Stimulated activated CD4-positive, alpha-beta T cell treated with anti-CD3 and anti-CD28 coated beads, TNF-alpha, amount 100 ng/mL, for 48 hours (primary cell): ENCODE results near the gene RGMA.
"Not testable (repeated sequence)": the region's sequence is repeated elsewhere in the genome, so short reads cannot be mapped to it uniquely, and the experiment has no call there.

Source experiments
- DNase-seq, 3 donors: peaks; one replicate each; pipeline ENCODE4 v3.0.0-alpha.2; 2020; ENCODE audit warnings: low read depth in 3 of 3

Gene RGMA

DNA sequence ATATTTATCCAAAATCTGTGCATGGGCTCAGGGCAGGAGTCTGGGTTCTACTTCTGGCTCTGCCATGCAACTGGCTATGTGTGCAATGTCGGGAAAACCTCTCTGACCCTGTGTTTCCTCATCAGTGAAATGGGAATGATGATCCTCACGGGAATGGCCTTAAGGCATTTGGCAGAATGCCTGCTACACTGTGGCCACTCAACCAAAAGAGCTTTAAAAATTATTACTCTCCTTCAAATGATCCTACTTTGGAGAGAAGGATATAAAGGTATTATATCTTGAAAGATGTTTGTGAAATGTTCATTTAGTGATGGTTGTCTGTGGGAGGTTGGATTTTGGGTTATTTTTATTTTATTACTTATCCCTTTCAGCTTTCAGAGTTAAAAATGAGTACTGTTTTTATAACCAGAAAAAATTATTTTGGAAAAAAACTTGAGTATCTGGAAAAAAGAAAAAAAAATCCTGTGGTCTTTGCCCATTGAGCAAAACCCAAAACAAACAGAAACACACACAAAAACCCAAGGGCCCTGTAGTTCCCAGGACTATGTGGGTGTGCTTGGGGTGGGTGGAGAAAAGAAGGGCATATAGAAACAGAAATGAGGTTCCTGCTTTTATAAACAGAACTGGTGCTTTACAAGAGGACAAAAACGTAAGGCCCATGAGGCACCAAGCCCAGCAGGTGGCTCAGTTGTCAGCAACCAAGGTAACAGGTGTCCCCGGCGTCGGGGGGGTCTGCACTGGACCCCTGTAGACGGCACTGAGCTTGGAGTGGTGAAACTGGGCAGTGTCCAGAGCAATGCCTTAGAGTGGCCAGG lies 22.0 kb downstream of the RGMA start:
- no peak for DNase-seq

DNA sequence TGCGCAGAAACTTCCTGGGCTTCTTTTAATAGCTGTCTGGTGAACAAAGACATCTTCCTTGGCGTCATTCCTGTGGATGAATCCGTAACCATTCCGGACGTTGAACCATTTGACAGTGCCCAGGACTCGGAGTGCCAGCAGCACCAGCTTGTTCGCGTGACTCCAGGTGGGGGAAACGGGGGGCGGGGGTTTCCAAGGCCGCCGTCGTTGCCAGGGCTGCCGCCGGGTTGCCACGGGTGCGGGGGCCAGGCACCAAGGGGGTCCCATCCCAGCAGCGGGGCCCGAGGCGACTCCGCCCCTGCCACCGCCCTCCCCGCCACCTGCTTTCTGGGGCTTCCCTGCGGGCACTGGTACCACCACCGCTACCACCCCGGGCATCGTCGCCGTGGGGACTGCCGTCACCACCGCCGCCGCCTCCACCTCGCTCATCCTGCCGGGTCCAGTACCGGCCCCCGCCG lies 22.8 kb downstream of the RGMA start:
- no peak for DNase-seq

DNA sequence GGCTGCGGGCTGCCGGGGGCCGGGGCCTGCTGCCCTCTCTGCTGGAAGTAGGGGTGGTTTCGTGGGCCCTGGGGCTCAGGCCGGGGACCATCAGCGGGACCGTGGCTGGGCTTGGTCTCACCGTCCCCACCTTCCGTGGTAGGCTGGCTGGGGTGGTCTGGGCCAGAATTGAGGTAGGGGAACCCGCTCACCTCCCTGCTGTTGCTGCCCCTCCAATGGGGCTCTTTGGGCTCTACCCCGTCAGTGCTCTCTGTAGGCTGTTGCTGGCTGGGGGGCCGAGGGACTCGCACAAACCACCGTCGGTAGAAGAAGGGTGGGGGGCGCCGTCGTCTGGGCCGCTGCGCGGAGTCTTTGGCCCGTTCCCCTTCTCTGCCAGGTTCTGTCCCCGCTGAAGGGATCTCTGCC lies 23.4 kb downstream of the RGMA start:
- no peak for DNase-seq

DNA sequence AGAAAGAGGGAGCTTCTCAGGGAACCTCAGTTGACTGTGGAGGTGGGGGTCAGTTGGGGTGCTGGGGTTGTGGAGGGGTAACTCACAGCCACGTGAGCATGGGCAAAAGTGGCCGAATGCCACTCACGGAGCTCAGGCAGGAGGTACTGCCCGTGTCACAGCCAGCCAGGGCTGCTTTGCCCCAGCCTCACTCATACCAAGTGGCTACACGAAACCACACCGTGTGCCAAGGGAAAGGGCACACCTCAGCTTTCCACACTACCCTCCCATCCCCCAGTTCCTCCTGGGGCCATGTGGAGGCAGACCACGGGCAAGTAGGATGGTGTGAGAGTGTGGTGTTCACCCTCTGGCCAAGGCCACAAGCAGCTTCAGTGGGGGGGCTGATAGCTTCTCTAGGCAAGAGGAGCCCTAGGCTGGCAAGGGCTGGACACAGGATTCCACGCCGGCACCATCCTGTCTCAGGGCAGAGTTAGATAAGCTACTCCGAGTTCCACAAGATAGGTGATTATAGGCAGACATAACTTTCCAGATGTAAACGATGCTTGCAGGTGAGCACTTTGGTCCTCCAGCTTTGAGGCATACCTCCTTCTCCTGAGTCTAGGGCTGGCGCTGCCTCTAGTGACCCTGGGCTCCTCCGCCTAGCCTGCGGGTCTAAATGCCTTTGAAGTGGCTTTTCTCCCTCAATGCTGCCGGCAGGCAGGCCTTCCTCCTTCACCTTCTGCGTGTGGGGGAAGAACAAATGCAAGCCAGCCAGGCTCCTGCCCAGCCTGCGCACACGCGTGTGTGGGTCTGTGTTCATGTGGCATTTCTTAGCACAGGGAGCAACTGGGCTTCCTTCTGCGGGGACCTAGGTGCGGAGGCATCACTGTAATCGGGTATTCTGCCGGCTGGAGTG lies 25.0 kb downstream of the RGMA start:
- DNase-seq, result no peak

DNA sequence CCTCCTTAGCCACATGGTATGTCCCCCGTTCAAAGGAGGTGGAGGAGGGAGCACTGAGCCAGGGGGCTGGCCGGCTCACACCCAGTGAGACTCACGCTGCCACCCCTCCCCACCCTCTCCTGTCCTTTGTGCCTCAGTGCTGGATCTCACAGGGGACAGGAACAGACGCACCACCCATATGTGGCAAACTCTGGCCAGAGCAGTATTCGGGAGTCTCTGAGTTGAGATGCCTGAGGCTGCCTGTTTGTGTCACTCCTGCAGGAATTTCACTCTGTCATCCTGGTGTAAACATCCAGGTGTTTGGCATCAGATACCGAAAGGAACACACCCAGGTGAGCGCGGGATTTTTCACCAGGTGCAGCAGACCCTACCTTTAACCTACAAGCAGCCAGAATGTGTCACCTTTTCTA lies 25.7 kb downstream of the RGMA start:
- DNase-seq, result no peak

DNA sequence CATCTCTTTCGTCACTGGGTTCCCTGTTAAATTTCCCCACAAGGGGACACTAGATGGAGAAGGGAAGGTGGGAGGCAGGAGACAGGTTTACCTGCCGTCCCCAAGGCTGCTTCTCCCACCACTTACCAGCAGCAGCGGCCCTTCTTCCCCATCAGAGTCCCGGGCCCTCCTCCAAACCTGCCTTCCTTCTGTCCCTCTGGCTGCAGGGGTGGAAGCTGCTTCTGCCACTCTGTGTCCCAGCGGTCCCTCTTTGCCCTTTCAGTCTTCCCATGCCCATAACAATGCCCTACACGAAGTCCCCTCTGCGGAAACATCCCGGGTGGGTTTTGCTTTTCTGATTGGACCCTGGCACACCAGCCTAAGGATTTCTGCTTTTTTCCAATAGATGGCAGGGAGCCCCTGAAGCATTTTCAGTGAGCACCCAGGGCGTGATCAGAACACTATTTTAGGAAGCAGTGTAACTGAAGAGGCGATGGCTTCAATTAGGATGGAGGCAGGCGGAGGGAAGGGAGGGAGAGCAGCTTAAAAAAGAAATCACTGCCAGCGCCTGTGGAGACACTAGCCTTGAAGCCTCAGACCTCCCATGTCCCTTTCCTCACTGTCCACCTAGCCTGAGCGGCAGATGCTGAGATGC lies 26.3 kb downstream of the RGMA start:
- not testable (repeated sequence) for DNase-seq

DNA sequence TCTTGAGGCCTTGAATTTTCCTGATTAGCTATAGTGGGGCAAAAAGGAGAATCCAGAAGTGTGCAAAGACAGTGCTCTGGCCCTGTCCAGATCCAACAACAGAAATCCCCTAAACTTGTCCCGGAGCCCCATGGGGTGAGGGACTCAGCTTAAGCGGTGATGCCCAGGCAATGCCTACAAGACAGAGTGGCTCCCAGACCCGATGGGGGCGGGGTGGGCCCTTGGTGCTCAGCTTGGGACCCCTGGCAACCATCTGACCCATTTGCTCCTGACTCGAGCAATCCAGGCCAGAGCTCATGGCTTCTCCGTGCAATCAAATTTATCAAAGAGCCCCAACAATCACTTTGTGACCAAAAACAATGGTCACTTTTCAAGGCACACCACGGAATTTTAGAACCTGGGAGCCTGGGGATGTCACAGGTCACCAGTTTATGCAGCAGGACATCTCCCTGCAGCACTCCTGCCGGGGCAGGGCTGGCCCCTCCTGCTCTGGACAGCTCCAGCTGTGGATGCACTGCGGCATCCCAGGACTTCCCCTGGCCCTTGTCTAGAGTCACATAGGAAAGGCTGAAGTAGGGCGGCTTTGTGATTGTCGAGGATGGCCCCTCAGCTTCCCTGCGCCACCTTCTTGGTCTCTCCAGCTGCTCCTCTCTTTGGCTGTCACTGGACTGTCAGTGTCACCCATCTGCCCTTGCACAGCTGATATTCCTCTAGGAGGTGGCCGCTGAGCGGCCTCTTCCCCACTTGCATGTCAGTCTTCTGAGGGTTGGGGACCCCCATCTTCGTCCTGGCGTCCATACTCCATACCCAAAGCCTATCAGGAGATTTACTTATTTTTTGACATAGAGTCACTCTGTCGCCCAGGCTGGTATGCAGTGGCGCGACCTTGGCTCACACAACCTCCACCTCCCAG lies 28.4 kb downstream of the RGMA start:
- DNase-seq, result no peak

DNA sequence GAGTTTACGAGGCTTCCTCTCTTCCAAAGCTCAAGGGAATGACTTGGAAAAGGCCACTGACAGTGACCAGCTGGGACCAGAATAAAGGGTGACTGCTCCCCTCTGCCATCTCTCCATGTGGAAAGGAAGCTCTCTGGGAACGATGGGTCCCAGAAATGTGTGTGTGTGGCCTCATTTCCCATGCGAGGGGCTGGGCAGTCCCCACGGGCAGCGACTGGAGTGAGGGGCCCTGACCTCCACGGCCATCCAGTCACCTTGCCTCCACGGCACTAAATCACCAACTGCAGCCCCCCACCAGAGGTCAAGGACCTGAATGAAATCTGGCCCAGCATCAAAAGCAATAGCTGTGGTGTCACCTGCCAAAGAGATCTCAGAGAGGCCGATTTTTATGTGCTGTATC lies 29.6 kb downstream of the RGMA start:
- DNase-seq, result no peak

DNA sequence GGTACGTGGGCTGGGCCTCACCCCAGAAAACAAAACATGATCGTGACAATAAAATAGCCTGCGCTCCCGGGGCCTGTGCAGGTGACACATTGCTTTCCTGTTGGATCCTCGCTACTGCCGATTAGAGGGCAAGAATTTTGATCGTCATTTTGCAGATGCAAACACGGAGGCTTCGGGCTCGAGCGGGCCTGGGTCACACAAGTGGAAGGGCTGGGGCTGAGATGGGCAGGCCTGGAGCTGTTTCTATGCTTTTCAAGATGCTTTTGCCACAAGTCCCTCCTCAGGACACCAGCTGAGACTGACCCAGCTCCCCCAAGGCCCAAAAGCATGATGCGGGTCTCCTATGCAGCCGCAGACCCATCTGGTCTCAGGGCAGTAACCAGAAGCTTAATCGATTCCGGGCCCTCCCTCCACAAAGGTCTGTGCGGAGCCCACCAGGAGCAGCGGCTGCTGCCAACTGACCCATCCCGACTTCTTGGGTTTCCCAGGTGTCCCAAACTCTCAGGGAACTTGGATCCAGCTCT lies 30.0 kb downstream of the RGMA start:
- no peak for DNase-seq

DNA sequence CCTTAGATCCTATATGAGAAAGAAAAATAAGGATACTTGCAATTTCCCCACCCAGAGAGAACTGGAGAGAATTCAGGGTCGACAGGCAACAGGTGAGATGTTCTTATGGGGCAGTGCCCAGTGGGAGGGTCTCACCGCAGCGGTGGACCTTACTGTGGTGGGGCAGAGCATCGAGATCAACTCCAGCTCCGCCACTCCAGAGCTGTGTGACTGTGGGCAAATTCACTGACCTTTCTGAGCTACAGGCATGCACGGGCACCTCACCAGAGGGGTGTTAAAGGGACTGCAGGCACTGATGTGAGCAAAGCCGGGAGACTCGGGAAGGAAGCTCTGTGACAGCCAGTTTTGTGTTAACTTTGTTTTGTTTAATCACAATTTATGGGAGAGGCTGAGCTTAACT lies 30.9 kb downstream of the RGMA start:
- no peak for DNase-seq

DNA sequence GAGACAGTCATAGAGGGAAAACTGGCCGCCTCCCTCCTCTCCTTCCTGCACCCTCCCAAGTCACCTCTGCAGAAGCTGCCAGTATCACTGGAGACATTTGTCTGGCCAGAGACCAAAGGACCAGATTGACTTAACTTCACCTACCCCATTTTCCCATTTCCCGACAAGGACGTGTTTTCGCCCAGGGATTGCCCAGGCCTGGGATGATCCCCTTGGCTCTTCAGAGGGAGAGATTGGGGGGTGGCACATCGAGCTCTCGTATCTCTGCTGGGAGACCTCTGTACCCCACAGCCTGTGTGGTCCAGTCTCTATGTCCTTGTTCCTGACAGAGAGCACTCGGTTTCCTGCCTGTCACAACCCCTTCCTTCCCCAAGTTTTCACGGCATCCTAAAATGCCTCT lies 31.4 kb downstream of the RGMA start:
- no peak for DNase-seq

DNA sequence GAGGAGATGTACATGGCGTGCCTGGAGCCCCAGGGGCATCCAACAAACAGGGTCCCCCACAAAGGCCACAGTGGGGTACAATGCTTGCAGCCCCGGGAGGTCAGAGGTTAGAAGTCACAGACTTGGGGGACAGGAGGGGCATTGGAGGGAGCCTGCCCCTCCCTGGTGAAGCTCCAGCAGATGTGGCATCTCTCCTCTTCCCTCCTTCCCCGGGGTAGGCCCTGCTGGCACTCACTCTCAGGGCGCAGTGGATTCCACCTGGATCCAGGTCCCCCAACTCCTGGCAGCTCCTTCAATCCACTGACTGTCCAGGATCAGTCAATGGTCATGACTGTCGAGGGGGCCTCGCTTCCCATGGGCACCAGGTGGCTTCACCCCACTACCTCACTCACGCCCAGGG lies 32.2 kb downstream of the RGMA start:
- no peak for DNase-seq

DNA sequence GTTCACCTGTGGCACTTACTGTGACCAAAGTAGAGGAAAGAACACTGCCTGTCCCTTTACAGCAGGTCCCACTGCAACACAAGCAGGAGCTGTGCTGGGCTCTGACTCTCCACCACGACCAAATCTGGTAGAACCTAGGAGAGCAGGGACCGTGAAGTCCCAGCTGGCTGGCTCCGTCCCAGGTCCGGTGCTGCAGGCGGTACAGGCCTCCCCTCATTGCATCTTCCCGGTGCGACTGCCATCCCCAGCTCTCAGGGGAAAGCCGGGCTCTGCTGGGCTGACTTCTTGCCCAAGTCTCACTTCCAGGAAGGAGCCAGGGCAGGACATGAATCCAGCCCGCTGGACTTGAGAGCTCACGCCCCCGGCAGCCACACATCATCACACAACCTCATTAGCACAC lies 33.8 kb downstream of the RGMA start:
- DNase-seq, result no peak

DNA sequence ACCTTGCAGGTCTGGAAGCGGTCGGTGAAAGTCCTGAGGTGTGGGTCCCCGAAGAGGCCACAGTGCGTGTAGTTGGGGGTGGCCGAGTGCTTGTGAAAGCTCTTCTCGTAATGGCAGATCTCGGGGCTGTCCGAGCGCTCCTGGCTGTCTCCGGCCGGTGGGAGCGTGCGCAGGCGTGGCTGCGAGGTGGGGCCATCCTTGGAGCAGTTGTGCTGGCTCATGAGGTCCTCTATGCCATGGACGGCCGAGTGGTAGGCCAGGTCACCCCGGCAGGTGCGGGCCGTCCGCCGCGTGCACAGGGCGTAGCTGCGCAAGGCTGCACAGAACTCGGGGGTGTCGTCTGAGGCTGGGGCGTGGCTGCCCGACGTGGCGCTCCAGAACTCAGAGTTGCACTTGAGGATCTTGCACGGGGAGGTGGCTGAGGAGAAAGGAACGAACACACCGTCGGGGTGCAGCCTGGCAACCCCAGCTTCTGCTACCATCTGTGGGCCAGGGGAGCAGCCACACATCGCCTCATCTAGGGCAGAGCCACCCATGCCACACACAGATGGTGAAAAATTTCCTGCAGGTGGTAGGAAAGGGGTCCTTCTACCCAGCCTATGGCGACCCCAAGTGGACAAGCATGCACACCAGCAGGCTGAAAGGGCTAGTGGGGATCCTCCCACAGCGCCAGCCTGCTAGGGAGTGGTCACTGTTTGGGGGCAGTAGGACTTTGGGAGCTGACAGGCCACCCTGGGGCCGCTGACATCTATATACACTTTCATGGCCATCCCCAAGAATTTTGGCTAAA lies 36.7 kb downstream of the RGMA start:
- no peak for DNase-seq

DNA sequence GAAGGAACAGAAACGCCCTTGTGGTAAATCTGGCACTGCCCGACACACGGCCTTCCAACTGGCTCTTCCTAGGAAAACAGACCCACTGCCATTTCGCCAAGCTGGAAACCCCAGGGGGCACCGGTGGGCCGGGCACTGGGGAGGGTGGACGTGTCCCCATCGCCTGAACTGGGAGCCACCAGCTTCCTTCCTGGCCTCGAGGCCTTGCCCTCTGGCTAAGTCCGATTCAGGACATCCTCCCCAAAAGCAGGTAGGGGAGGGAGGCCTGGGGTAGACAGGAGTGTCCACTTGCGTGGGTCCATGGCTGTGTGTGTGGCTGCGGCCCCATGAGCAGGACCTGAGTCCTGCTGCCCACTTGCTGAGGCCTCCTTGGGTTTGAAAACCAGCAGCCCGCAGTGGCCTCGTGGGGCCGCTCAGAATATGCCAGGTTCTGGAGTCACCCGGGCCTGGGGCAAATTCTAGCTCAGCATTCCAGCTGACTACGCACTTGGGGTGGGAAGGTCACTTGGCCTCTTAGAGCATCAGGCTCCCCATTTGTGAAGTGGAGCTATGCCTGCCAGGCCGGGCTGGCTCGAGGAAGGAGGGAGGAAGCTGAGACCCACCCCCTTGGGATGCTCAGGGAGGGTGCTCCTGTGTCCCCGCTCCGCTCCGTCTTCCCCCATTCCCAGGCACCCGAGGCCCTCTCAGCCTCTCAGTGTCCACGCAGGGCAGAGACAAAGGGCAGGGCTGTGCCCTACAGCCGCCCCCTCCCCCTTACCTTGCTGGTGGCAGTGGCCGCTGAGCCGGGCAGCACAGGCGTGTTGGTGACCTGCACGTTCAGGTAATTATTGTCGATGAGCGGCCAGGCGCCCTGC lies 37.5 kb downstream of the RGMA start:
- DNase-seq, result no peak

DNA sequence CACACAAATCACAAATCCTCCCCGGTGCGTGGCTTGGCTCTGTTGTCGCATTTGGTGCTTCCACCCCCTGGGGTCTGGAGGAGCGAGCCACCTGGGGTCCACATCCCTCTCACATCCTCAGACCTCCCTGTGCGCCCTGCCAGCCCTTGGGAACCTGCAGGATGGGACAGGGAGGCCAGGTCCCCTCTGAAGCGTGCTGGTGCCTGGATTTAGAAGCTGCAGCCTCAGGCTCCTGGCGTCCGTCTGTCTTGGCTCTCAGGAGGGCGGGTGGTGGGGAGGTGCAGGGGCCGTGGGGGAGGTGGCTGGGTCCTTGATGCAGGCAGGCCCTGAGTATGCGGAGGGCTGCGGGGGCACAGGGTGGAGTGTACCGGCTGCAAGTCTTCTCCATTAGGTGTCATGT lies 38.4 kb downstream of the RGMA start:
- no peak for DNase-seq

DNA sequence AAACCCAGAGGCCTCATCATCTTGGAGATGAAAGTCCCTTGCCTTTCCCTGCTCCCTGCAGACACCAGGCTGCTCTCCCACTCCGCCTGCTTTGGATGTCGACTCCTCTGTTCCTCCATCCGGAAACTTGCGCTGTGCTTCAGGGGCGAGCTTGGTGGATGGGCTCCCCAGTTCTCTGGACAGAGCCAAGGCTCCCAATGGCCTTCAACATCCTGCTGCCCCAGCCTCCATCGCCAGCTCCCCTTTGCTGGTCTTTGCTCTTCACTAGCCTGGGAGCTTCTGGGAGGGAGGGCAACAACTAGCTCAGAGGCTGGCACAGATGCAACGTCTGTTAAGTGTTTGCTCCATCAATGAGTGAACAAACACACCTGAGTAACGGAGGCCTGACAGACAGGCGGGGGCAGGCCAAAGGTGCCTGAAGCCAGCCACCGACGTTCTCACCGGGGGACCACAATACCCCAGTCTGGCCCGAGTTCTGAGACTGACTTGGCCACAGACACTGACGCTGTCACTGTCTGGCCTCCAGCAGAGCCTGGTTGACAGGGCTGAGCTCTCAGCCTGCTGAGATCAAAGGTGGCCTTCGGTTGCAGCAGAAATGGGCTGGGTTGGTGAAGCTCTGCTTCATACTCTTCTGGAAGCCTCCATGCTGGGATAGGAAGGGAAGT lies 39.0 kb downstream of the RGMA start:
- no peak for DNase-seq

DNA sequence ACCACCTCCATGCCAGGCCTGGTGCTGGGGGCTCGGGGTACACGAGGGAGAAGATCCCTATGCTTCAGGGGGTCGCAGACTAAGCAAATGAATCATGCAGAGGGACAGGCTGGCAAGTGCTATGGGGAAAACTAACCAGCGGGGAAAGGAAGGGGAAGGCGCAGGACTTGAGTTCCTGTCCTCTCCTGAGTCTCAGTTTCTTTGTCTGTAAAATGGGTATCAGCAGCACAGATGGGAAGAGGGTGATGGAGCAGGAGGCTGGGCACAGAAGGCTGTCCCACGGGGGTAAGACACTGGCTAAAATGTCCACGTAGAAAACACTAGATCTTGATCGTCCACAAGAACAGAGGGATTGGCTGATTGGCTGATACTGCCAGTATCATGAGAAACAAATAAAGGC lies 39.8 kb downstream of the RGMA start:
- no peak for DNase-seq

DNA sequence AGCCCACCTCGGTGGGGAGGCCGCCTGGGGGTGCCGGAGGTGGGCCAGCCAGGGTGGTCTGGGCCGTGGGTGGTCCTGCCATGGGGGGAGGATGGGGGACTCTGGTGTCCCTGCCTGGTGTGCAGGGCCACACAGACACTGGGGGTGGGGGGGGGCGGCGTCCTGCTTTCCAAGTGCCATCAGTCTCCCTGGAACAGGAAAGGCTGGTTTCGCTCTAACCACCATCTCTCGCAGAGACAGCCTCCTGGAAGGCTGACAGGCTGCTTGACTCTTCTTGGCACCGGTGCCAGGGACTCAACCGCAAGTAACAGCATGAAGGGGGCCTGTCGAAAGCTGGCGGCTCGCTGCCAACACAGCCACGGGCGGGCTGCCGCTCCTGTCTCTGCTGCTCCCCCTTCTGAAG lies 40.3 kb downstream of the RGMA start:
- DNase-seq, result no peak
